H1 (cell line): ENCODE data around the gene IFNL2. TPM values are rescaled to one million over a fixed set of nuclear protein-coding genes. Genes with fewer than 3 reads are reported as not detected.

Experiments
- BACH1 ChIP-seq: IDR thresholded peaks from 2 replicates; pipeline ENCODE4 v1.6.1; 2012; ENCODE audit warnings: low read length, improper control_type of control experiment
- CBX5 ChIP-seq: fragments of 300-800, 300-1000 bp; sonication (generic); IDR thresholded peaks from 2 replicates; pipeline ENCODE4 v1.7.1; 2016; ENCODE audit warnings: antibody characterized with exemption, low read length, low read depth
- CBX8 ChIP-seq: fragments of 300-800, 300-1000 bp; sonication (generic); IDR thresholded peaks from 2 replicates; pipeline ENCODE4 v1.7.1; 2016; ENCODE audit warnings: low read depth, low read length, borderline replicate concordance
- CEBPB ChIP-seq: IDR thresholded peaks from 2 replicates; pipeline ENCODE4 v1.6.1; 2012; ENCODE audit warnings: low read depth, low read length
- CHD1 ChIP-seq: IDR thresholded peaks from 2 replicates; pipeline ENCODE4 v1.6.1; 2012; ENCODE audit warnings: low read depth, low read length, improper control_type of control experiment
- CTBP2 ChIP-seq: IDR thresholded peaks from 2 replicates; pipeline ENCODE4 v1.7.0; 2011; ENCODE audit warnings: borderline replicate concordance, mild to moderate bottlenecking, moderate library complexity, mixed read lengths, low read length; ENCODE audit not compliant: insufficient read depth, insufficient read length
- EP300 ChIP-seq, 2 experiments: IDR thresholded peaks; 1 replicate in 1 of 2; 2 replicates in 1 of 2; pipeline ENCODE4 v1.6.1; 2011 to 2012; ENCODE audit warnings: low read depth in 2 of 2, low read length in 2 of 2, mild to moderate bottlenecking in 2 of 2, borderline replicate concordance in 1 of 2, inconsistent platforms in 1 of 2, moderate library complexity in 1 of 2
- HDAC6 ChIP-seq: IDR thresholded peaks from one replicate; pipeline ENCODE4 v1.7.1; 2012; ENCODE audit warnings: low read depth, mild to moderate bottlenecking, inconsistent platforms, low read length, moderate library complexity
- JUN ChIP-seq: IDR thresholded peaks from 2 replicates; pipeline ENCODE4 v1.6.1; 2011; ENCODE audit warnings: low read depth, mild to moderate bottlenecking, improper control_type of control experiment, low read length
- KDM1A ChIP-seq: fragments of 200-600, 300-600 bp; sonication (generic); IDR thresholded peaks from 2 replicates; pipeline ENCODE4 v1.7.1; 2016; ENCODE audit warnings: mild to moderate bottlenecking, low read length, borderline replicate concordance
- MAFK ChIP-seq: IDR thresholded peaks from 2 replicates; pipeline ENCODE4 v1.6.1; 2012; ENCODE audit warnings: low read depth, mild to moderate bottlenecking, improper control_type of control experiment, low read length
- POLR2AphosphoS5 ChIP-seq: IDR thresholded peaks from 2 replicates; pipeline ENCODE4 v1.6.1; 2011; ENCODE audit warnings: low read depth, low read length
- RXRA ChIP-seq: IDR thresholded peaks from 2 replicates; pipeline ENCODE4 v1.6.1; 2011; ENCODE audit warnings: low read depth, mild to moderate bottlenecking, low read length, moderate library complexity; ENCODE audit not compliant: insufficient read depth
- SIN3A ChIP-seq, 2 experiments: IDR thresholded peaks in 1 of 2; conservative IDR thresholded peaks in 1 of 2; 2 replicates each; pipeline ENCODE4 v1.6.1; 2011 to 2012; ENCODE audit warnings: low read length in 2 of 2, improper control_type of control experiment in 1 of 2, low read depth in 1 of 2, mild to moderate bottlenecking in 1 of 2
- SIX5 ChIP-seq: IDR thresholded peaks from 2 replicates; pipeline ENCODE4 v1.6.1; 2011; ENCODE audit warnings: mild to moderate bottlenecking, low read depth, low read length
- ZNF274 ChIP-seq: IDR thresholded peaks from 2 replicates; pipeline ENCODE4 v1.7.0; 2012; ENCODE audit warnings: low read length, borderline replicate concordance; ENCODE audit errors: extremely low read depth
- polyA plus RNA-seq, 7 experiments: library from polyadenylated mRNA; depleted of rRNA in 3 of 7; stranded (reverse) in 5 of 7; unstranded in 2 of 7; fragments of >200 nt in 5 of 7; fragments of 200-250 nt in 2 of 7; gene quantifications; 1 replicate in 5 of 7; 2 replicates in 1 of 7; 4 replicates in 1 of 7; pipeline versions ENCODE4 v1.2.1 to v1.2.3, GENCODE V29; 2011 to 2013; ENCODE audit warnings: missing spikeins in 2 of 7, mixed read lengths in 2 of 7
- total RNA-seq: library from RNA; stranded (reverse); fragmentation: NEBNext Ultra II Directional; extraction: Animal tissue kit (Norgen Biotek cat#: 25700); gene quantifications from 2 replicates; pipeline ENCODE4 v1.2.1, GENCODE V29; 2021

IFNL2 gene
- total and polyA plus RNA-seq, 2 of the 8 experiments (the other 6 are each of a cell fraction or from before 2014, with no cell fraction given): not detected

GRCh38 chr19:39303373-39304184 lies 35.4 kb downstream of the IFNL2 start (continued):
- TF ChIP-seq EP300 (IDR thresholded peaks at IDR 0.05; ENCODE audit: borderline replicate concordance in 1 of 2, low read depth in 2 of 2, low read length in 2 of 2): no peak
- no peak for TF ChIP-seq CBX5
- TF ChIP-seq CHD1: no peak
- TF ChIP-seq BACH1: no peak
- TF ChIP-seq CBX8: no peak
- no peak for TF ChIP-seq MAFK
- no peak for TF ChIP-seq RXRA
- TF ChIP-seq CEBPB: peak; percentile 66; the same call in 1 of the 2 replicates
- no peak for TF ChIP-seq CTBP2
- no peak for TF ChIP-seq JUN
- TF ChIP-seq SIX5: no peak
- TF ChIP-seq POLR2AphosphoS5: no peak
- no peak for TF ChIP-seq ZNF274
- no peak for TF ChIP-seq KDM1A
- no peak for TF ChIP-seq HDAC6
- TF ChIP-seq SIN3A (conservative IDR thresholded peaks at IDR 0.05 in 1 of 2, IDR thresholded peaks at IDR 0.05 in 1 of 2; ENCODE audit: low read depth in 1 of 2, low read length in 2 of 2): no peak
